Fibroblast of pulmonary artery (primary cell): ENCODE results near the gene GABRB1.

Experiments
- DNase-seq: peaks from one replicate; pipeline ENCODE4 v3.0.0-alpha.2; 2010; ENCODE audit warnings: low read depth
- H3K4me3 ChIP-seq: replicated peaks from 2 replicates; pipeline ENCODE4 v1.5.1; 2011; ENCODE audit warnings: low read depth, mild to moderate bottlenecking, control low read depth, low read length, moderate library complexity
- TF ChIP-seq, protein P1 (sequence below): IDR thresholded peaks from 2 replicates; pipeline ENCODE4 v1.5.1; 2011; ENCODE audit warnings: mild to moderate bottlenecking, control low read depth, low read length, inconsistent platforms; ENCODE audit errors: missing control alignments

Gene GABRB1

DNA sequence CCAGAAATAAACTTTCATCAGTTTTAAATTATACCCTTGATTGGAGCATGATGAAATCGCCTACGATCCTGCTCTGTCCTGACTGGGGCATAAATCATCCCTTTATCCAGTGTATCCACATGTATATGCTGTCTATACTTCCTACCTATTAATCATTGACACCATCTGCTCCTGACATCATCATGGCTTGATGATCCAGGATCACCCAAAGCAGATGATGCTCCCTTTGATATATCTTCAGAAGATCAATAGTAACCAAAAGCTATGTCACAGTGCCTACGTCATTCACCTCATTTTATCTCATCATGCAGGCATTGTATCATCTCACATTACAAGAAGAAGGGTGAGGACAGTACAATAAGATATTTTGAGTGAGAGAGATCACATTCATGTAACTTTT, 294.7 kb downstream of the GABRB1 start:
- TF ChIP-seq, protein P1, sequence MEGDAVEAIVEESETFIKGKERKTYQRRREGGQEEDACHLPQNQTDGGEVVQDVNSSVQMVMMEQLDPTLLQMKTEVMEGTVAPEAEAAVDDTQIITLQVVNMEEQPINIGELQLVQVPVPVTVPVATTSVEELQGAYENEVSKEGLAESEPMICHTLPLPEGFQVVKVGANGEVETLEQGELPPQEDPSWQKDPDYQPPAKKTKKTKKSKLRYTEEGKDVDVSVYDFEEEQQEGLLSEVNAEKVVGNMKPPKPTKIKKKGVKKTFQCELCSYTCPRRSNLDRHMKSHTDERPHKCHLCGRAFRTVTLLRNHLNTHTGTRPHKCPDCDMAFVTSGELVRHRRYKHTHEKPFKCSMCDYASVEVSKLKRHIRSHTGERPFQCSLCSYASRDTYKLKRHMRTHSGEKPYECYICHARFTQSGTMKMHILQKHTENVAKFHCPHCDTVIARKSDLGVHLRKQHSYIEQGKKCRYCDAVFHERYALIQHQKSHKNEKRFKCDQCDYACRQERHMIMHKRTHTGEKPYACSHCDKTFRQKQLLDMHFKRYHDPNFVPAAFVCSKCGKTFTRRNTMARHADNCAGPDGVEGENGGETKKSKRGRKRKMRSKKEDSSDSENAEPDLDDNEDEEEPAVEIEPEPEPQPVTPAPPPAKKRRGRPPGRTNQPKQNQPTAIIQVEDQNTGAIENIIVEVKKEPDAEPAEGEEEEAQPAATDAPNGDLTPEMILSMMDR, result no peak
- no peak for DNase-seq
- H3K4me3 ChIP-seq, result no peak overlapping the region

DNA sequence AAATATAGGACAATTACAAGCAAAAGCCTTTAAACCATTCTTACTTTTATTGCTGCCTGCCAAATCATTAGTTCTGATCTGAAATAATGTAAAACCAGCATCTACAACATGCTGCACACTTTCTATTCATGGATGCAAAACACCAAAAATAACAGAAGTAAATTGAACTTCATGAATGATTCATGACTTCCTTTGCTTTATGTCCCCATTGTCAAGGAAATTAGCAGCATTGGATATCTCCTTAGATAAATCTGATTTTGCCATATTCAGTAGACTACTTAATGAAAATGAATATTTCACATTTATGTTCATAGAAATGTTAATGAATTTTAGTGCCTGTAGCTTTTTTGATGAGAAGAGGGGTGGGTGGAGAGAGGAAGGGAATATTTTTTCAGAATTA, 299.5 kb downstream of the GABRB1 start:
- TF ChIP-seq, protein P1, result no peak
- no peak for DNase-seq
- no peak overlapping the region for H3K4me3 ChIP-seq

DNA sequence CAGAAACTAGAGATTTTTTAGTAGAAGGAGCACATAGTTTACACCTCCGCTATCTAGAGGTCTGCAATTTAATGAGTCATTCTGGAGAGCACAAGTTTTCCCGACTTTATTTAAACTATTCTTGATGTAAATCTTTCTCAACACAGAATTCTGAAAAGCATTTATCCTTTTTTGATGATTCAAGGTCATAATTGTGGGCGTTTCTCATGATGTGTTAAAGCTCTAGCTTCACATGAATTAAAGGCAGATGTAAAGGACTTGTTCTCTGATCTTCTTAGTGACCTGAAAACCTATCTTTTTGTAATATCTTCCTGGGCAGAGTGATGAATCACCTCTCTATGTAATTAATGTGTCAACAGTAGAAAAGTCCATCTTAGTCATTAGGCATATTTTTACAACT, 303.3 kb downstream of the GABRB1 start:
- peak; percentile 6 for DNase-seq
- TF ChIP-seq, protein P1, result no peak
- H3K4me3 ChIP-seq, result no peak overlapping the region

DNA sequence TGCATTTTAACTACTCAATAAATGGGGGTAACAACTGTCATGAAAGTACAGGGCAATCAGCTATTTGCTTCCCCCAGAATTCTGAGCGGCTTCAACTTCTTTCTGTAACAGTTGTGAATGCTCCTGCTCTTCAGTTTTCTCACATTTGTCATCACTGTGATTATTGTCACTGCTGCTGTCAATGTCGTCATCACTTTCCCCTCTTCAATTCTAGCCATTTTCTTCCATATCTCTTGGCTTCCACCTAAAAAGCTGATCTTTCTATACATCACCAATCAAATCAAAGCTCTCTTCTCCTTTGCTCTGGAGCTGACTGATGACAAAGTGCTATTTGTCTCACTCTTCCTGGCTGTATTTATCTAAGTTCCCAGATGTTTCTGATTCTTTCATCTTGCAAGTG, 306.5 kb downstream of the GABRB1 start:
- TF ChIP-seq, protein P1, result no peak
- DNase-seq, result no peak
- H3K4me3 ChIP-seq, result no peak overlapping the region

DNA sequence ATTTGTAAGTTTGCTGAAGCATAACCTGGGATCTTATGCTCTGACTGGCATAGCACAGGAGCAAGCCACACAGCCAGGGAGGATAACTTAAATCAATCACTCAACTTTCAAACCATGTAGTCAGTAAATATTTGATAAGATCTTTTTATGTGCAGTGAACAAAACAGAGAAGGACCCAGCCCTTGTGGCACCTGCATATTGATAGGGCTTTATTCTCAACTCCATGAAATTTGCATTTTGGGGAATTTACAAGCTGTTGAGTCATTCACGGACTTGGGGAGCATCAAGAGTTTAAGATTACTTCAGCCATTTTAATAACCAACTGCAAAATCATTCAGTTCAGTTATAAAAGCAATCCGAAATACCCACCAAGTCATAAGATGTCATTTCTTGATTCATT, 309.5 kb downstream of the GABRB1 start:
- no peak for DNase-seq
- TF ChIP-seq, protein P1, result no peak

DNA sequence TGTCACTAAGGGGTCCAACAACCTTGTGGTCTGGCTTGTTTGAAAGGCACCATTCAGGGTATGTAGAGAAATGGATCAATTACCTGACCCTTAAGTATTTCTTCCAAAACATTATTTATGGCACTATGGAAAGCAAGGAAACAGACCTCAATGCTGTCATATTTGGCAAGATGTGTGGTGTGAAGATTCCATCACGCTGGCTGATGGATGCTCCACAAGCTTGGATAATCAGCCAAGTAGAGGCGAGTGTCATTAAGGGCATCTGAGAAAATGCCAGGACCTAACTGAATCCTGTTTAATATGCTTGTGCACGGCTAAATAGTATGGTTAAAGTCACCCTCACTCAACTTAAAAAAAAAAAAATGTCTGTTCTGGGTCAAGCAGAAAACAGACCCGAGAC, 311.4 kb downstream of the GABRB1 start:
- DNase-seq, result no peak
- TF ChIP-seq, protein P1, result no peak
- H3K4me3 ChIP-seq, result no peak overlapping the region

More for the DNA sequence above, 309.5 kb downstream of the GABRB1 start:
- no peak overlapping the region for H3K4me3 ChIP-seq

DNA sequence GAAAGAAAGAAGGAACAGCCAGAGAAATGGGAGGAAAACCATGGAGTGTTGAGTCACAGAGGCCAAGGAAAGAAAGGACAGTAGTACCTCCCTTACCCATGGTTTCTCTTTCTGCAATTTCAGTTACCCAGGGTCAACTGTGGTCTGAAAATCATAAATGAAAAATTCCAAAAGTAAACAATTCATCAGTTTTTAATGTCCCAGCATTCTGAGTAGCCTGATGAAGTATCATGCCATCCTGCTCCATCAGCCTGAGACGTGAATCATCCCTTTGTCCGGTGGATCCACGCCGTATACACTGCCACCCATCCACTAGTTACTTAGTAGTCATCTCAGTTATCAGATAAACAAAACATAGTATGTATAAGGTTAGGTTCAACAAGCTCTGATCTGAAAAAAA, 318.0 kb downstream of the GABRB1 start:
- H3K4me3 ChIP-seq, result no peak overlapping the region
- peak; percentile 28 for DNase-seq
- TF ChIP-seq, protein P1, result no peak
